GM12878 (cell line): ENCODE results near the gene HERPUD1. TPM values are rescaled to one million over a fixed set of nuclear protein-coding genes. Genes with fewer than 3 reads are reported as not detected.

ENCODE experiments used
- ASH2L ChIP-seq: fragments of 300-600, 200-600 bp; sonication (generic); IDR thresholded peaks from 2 replicates; pipeline ENCODE4 v1.6.1; 2017; ENCODE audit warnings: low read depth, mild to moderate bottlenecking, borderline replicate concordance
- CHD1 ChIP-seq: IDR thresholded peaks from 2 replicates; pipeline ENCODE4 v1.6.1; 2012; ENCODE audit warnings: low read depth, low read length, improper control_type of control experiment
- E2F4 ChIP-seq: IDR thresholded peaks from 2 replicates; pipeline ENCODE4 v1.6.1; 2012; ENCODE audit warnings: low read depth, low read length, improper control_type of control experiment
- E2F8 ChIP-seq: fragments of 450-650 bp; IDR thresholded peaks from 2 replicates; pipeline ENCODE4 v1.6.1; 2018; ENCODE audit warnings: mild to moderate bottlenecking, low read depth, moderate library complexity; ENCODE audit not compliant: partially characterized antibody
- ELK1 ChIP-seq: IDR thresholded peaks from 2 replicates; pipeline ENCODE4 v1.6.1; 2012; ENCODE audit warnings: low read depth, low read length, improper control_type of control experiment
- FOS ChIP-seq: IDR thresholded peaks from 3 replicates; pipeline ENCODE4 v1.6.1; 2011; ENCODE audit warnings: borderline replicate concordance; ENCODE audit not compliant: insufficient read length; ENCODE audit errors: extremely low read depth
- IKZF2 ChIP-seq, 2 experiments: fragments of 450-650 bp; IDR thresholded peaks; 2 replicates each; pipeline ENCODE4 v1.6.1; 2017; ENCODE audit warnings: mild to moderate bottlenecking in 2 of 2, moderate library complexity in 2 of 2
- MLLT1 ChIP-seq: fragments of 450-650 bp; IDR thresholded peaks from 2 replicates; pipeline ENCODE4 v1.6.1; 2016; ENCODE audit warnings: mild to moderate bottlenecking
- MYC ChIP-seq: IDR thresholded peaks from 2 replicates; pipeline ENCODE4 v1.6.1; 2011; ENCODE audit warnings: mild to moderate bottlenecking, low read length, moderate library complexity, inconsistent platforms; ENCODE audit not compliant: insufficient read depth, insufficient replicate concordance, insufficient read length, severe bottlenecking
- NBN ChIP-seq: fragments of 450-650 bp; IDR thresholded peaks from 2 replicates; pipeline ENCODE4 v1.6.1; 2016
- PAX8 ChIP-seq: fragments of 450-650 bp; IDR thresholded peaks from 2 replicates; pipeline ENCODE4 v1.6.1; 2017; ENCODE audit warnings: mild to moderate bottlenecking, moderate library complexity
- SPI1 ChIP-seq: IDR thresholded peaks from 2 replicates; pipeline ENCODE4 v1.6.1; 2011; ENCODE audit warnings: low read depth, mild to moderate bottlenecking, low read length, moderate library complexity, borderline replicate concordance; ENCODE audit not compliant: insufficient read depth
- SREBF1 ChIP-seq: IDR thresholded peaks from 2 replicates; pipeline ENCODE4 v1.6.1; 2012; ENCODE audit warnings: mild to moderate bottlenecking, low read length
- TARDBP ChIP-seq: IDR thresholded peaks from 2 replicates; pipeline ENCODE4 v1.6.1; 2016; ENCODE audit warnings: borderline replicate concordance
- TCF12 ChIP-seq: IDR thresholded peaks from 2 replicates; pipeline ENCODE4 v1.6.1; 2011; ENCODE audit warnings: low read depth, mild to moderate bottlenecking, low read length
- WRNIP1 ChIP-seq: IDR thresholded peaks from 2 replicates; pipeline ENCODE4 v1.6.1; 2011; ENCODE audit warnings: low read depth, low read length, improper control_type of control experiment, borderline replicate concordance
- ZNF622 ChIP-seq: fragments of 450-650 bp; IDR thresholded peaks from 2 replicates; pipeline ENCODE4 v1.6.1; 2017; ENCODE audit warnings: mild to moderate bottlenecking, inconsistent platforms
- polyA plus RNA-seq, 11 experiments: library from polyadenylated mRNA; depleted of rRNA in 4 of 11; unstranded in 6 of 11; stranded (reverse) in 5 of 11; fragments of >200 nt; fragmentation: Nextera tagmentation in 4 of 11; fragmentation: Illumina TruSeq in 1 of 11; extraction: Ambion mirVana in 4 of 11; extraction: Trizol in 1 of 11; gene quantifications; 1 replicate in 1 of 11; 2 replicates in 10 of 11; pipeline versions ENCODE4 v1.2.1 to v1.2.3, GENCODE V29; 2011 to 2016; ENCODE audit warnings: inconsistent platforms in 2 of 11, missing spikeins in 2 of 11, low read depth in 1 of 11
- total RNA-seq, 4 experiments: library from RNA; depleted of rRNA in 3 of 4; stranded (reverse); fragments of >200 nt in 3 of 4; fragmentation: Illumina TruSeq in 1 of 4; extraction: Trizol in 1 of 4; gene quantifications; 2 replicates each; pipeline versions ENCODE4 v1.2.1 to v1.2.3, GENCODE V29; 2013 to 2021
- TF ChIP-seq, protein P1 (sequence below): fragments of 450-650 bp; IDR thresholded peaks from 2 replicates; pipeline ENCODE4 v1.6.1; 2017; ENCODE audit warnings: mild to moderate bottlenecking
- TF ChIP-seq, protein P2 (sequence below): IDR thresholded peaks from 2 replicates; pipeline ENCODE4 v1.6.1; 2011; ENCODE audit warnings: borderline replicate concordance, low read depth, mild to moderate bottlenecking, moderate library complexity, mixed read lengths, low read length; ENCODE audit not compliant: insufficient read depth; ENCODE audit errors: extremely low read length

Gene HERPUD1
- total and polyA plus RNA-seq, 10 of the 15 experiments (the other 5 are each of a cell fraction or from before 2014, with no cell fraction given) = 32.6 to 212 (median 122) TPM

DNA sequence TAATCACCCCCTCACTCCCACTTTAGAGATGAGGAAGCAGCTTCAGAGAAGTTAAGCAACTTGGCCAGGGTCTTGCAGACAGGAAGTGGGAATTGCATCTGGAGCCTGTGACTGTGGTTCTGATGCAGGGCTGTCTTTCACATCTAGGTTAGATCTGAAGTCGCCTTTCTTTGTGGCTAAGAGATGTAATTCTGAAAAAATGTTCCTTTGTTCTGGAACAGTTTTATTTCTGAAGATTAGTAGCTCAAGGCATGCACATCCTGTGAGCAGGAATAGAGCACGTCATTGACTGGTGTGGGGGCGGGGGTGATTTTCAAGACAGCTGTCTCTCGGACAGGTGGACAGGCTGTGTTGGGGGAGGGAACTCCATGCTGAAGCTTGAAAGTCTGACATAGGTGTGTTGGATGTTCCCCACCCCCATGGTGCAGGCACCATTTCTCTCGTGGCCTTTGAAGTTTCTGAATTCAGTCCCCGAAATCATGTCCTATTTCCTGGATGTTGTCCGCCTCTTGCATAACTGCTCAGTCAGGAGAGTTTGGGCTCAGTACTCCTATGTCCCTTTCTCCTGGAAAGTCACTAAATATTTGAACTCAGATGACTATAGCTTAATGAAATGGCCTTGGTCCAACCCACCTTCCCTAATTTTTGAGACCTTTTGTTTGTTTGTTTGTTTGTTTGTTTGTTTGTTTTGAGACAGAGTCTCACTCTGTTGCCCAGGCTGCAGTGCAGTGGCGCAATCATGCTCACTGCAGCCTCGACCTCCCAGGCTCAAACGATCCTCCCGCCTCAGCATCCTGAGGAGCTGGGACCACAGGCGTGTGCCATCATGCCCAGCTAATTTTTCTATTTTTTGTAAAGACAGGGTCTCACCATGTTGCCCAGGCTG lies 21.0 kb upstream of the HERPUD1 start (continued):
- TF ChIP-seq NBN (no peak; the same call in 1 of the 2 replicates), SREBF1 (no peak), TCF12 (peak; percentile 98), WRNIP1 (no peak), FOS (no peak), ZNF622 (no peak), IKZF2 (IDR thresholded peaks at IDR 0.05) (peak; percentile 96), MYC (no peak), ASH2L (no peak), E2F8 (no peak), CHD1 (no peak), MLLT1 (no peak), SPI1 (peak; percentile 78), E2F4 (no peak), PAX8 (no peak), TARDBP (no peak), ELK1 (no peak)
- TF ChIP-seq, protein P1, sequence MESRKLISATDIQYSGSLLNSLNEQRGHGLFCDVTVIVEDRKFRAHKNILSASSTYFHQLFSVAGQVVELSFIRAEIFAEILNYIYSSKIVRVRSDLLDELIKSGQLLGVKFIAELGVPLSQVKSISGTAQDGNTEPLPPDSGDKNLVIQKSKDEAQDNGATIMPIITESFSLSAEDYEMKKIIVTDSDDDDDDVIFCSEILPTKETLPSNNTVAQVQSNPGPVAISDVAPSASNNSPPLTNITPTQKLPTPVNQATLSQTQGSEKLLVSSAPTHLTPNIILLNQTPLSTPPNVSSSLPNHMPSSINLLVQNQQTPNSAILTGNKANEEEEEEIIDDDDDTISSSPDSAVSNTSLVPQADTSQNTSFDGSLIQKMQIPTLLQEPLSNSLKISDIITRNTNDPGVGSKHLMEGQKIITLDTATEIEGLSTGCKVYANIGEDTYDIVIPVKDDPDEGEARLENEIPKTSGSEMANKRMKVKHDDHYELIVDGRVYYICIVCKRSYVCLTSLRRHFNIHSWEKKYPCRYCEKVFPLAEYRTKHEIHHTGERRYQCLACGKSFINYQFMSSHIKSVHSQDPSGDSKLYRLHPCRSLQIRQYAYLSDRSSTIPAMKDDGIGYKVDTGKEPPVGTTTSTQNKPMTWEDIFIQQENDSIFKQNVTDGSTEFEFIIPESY = no peak
- TF ChIP-seq, protein P2, sequence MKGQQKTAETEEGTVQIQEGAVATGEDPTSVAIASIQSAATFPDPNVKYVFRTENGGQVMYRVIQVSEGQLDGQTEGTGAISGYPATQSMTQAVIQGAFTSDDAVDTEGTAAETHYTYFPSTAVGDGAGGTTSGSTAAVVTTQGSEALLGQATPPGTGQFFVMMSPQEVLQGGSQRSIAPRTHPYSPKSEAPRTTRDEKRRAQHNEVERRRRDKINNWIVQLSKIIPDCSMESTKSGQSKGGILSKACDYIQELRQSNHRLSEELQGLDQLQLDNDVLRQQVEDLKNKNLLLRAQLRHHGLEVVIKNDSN = no peak
